Skeletal muscle tissue (tissue), 4 donors: ENCODE measurements around the gene INPP4B. TPM values are rescaled to one million over a fixed set of nuclear protein-coding genes. Genes with fewer than 3 reads are reported as not detected.
"Not testable (repeated sequence)": the region's sequence is repeated elsewhere in the genome, so short reads cannot be mapped to it uniquely, and the experiment has no call there.

ENCODE experiments used
- H3K27ac ChIP-seq: one replicate; pipeline ENCODE4 v1.7.0; 2013; ENCODE audit warnings: mild to moderate bottlenecking, low read depth, low read length, inconsistent platforms
- H3K27me3 ChIP-seq, 3 donors: one replicate each; pipeline ENCODE4 v1.7.0; 2013; ENCODE audit warnings: low read length in 3 of 3; ENCODE audit not compliant: control insufficient read depth in 3 of 3, insufficient read depth in 3 of 3
- H3K36me3 ChIP-seq, 3 donors: one replicate each; pipeline ENCODE4 v1.7.0; 2013; ENCODE audit warnings: low read length in 3 of 3; ENCODE audit not compliant: control insufficient read depth in 3 of 3, insufficient read depth in 3 of 3
- H3K4me1 ChIP-seq, 3 donors: one replicate each; pipeline ENCODE4 v1.7.0; 2013; ENCODE audit warnings: low read length in 3 of 3, mild to moderate bottlenecking in 3 of 3; ENCODE audit not compliant: control insufficient read depth in 3 of 3, insufficient read depth in 3 of 3
- H3K4me3 ChIP-seq, 3 donors: one replicate each; pipeline ENCODE4 v1.7.0; 2013; ENCODE audit warnings: low read length in 3 of 3
- H3K9ac ChIP-seq, 3 donors: one replicate each; pipeline ENCODE4 v1.7.0; 2013; ENCODE audit warnings: low read length in 3 of 3, mild to moderate bottlenecking in 3 of 3, moderate library complexity in 2 of 3, low read depth in 1 of 3
- H3K9me3 ChIP-seq, 3 donors: one replicate each; pipeline ENCODE4 v1.7.0; 2013; ENCODE audit warnings: low read length in 3 of 3; ENCODE audit not compliant: control insufficient read depth in 3 of 3
- total RNA-seq: library from RNA; depleted of rRNA; stranded (reverse); fragments of >200 nt; gene quantifications from one replicate; pipeline ENCODE4 v1.2.3, GENCODE V29; 2014
- donor health status: Osteomylitis.

Gene INPP4B
- total RNA-seq, 1 donor from 2014 or later = 52.7 TPM

GRCh38 chr4:142663828-142664227 is 182.3 kb downstream of the INPP4B start:
- Histone ChIP-seq H3K9me3 (peaks cover 0 to 12% (median under 1%) of the 10 kb centered on the region in 3 donors), H3K27ac (no peak overlapping the region), H3K4me3 (no peak overlapping the region), H3K36me3 (peaks cover 0 to 2% (median 0%) of the 10 kb centered on the region in 3 donors), H3K9ac (no peak overlapping the region), H3K4me1 (no peaks in the 10 kb centered on the region), H3K27me3 (no peaks in the 10 kb centered on the region)

- Histone ChIP-seq H3K27me3 (no peaks in the 10 kb centered on the region), H3K4me3 (no peak overlapping the region), H3K9ac (no peak overlapping the region), H3K9me3 (peaks cover 7 to 24% (median 14%) of the 10 kb centered on the region in 3 donors), H3K36me3 (peaks cover 0 to 2% (median 0%) of the 10 kb centered on the region in 3 donors), H3K4me1 (no peaks in the 10 kb centered on the region), H3K27ac (no peak overlapping the region)
Measured at GRCh38 chr4:142660728-142661127, 185.4 kb downstream of the INPP4B start.

- Histone ChIP-seq H3K4me1 (no peaks in the 10 kb centered on the region), H3K4me3 (peak overlapping the region in 1 of 3 donors; percentile 33), H3K9ac (no peak overlapping the region), H3K27ac (no peak overlapping the region), H3K36me3 (no peaks in the 10 kb centered on the region), H3K9me3 (peaks cover 7 to 27% (median 24%) of the 10 kb centered on the region in 3 donors), H3K27me3 (no peaks in the 10 kb centered on the region)
Measured at GRCh38 chr4:142656178-142656577, 189.9 kb downstream of the INPP4B start.

GRCh38 chr4:142648378-142648777 is 197.7 kb downstream of the INPP4B start:
- H3K27ac ChIP-seq = no peak overlapping the region
- no peak overlapping the region for H3K9ac ChIP-seq
- H3K9me3 ChIP-seq = peaks cover 0 to 4% (median 0%) of the 10 kb centered on the region in 3 donors
- no peaks in the 10 kb centered on the region for H3K27me3 ChIP-seq
- no peaks in the 10 kb centered on the region for H3K4me1 ChIP-seq
- no peaks in the 10 kb centered on the region for H3K36me3 ChIP-seq
- no peak overlapping the region for H3K4me3 ChIP-seq

GRCh38 chr4:142645475-142646108 is 200.5 kb downstream of the INPP4B start:
- no peak overlapping the region for H3K27ac ChIP-seq
- no peaks in the 10 kb centered on the region for H3K27me3 ChIP-seq
- no peaks in the 10 kb centered on the region for H3K36me3 ChIP-seq
- no peak overlapping the region for H3K4me3 ChIP-seq
- no peaks in the 10 kb centered on the region for H3K4me1 ChIP-seq
- peaks cover 0 to 2% (median 0%) of the 10 kb centered on the region in 3 donors for H3K9me3 ChIP-seq
- H3K9ac ChIP-seq = no peak overlapping the region

- H3K9ac ChIP-seq, H3K4me1 ChIP-seq, H3K36me3 ChIP-seq, H3K27ac ChIP-seq, H3K4me3 ChIP-seq, H3K27me3 ChIP-seq, H3K9me3 ChIP-seq: not testable (repeated sequence)
Measured at GRCh38 chr4:142644628-142645027, 201.5 kb downstream of the INPP4B start.

GRCh38 chr4:142637614-142638013 is 208.5 kb downstream of the INPP4B start:
- Histone ChIP-seq H3K36me3 (no peaks in the 10 kb centered on the region), H3K9me3 (no peaks in the 10 kb centered on the region), H3K27me3 (no peaks in the 10 kb centered on the region), H3K27ac (no peak overlapping the region), H3K4me1 (no peaks in the 10 kb centered on the region), H3K9ac (no peak overlapping the region), H3K4me3 (no peak overlapping the region)

- H3K9ac ChIP-seq = no peak overlapping the region
- H3K9me3 ChIP-seq = no peaks in the 10 kb centered on the region
- H3K36me3 ChIP-seq = no peaks in the 10 kb centered on the region
- H3K27me3 ChIP-seq = no peaks in the 10 kb centered on the region
- no peak overlapping the region for H3K4me3 ChIP-seq
- H3K4me1 ChIP-seq = no peaks in the 10 kb centered on the region
- H3K27ac ChIP-seq = no peak overlapping the region
Measured at GRCh38 chr4:142631836-142632235, 214.3 kb downstream of the INPP4B start.

- Histone ChIP-seq H3K9ac (no peak overlapping the region), H3K9me3 (peaks cover 0 to 2% (median 0%) of the 10 kb centered on the region in 3 donors), H3K4me3 (no peak overlapping the region), H3K27me3 (no peaks in the 10 kb centered on the region), H3K27ac (no peak overlapping the region), H3K4me1 (no peaks in the 10 kb centered on the region), H3K36me3 (no peaks in the 10 kb centered on the region)
Measured at GRCh38 chr4:142615324-142615665, 230.8 kb downstream of the INPP4B start.

GRCh38 chr4:142614621-142615323 is 231.3 kb downstream of the INPP4B start:
- peaks cover 0 to 2% (median 0%) of the 10 kb centered on the region in 3 donors for H3K9me3 ChIP-seq
- H3K9ac ChIP-seq = no peak overlapping the region
- H3K4me1 ChIP-seq = no peaks in the 10 kb centered on the region
- H3K36me3 ChIP-seq = no peaks in the 10 kb centered on the region
- no peaks in the 10 kb centered on the region for H3K27me3 ChIP-seq
- no peak overlapping the region for H3K4me3 ChIP-seq
- H3K27ac ChIP-seq = no peak overlapping the region
